Activated CD4-positive, CD25-positive, alpha-beta regulatory T cell treated with anti-CD3 and anti-CD28 coated beads, Interleukin-2, amount 50 U/mL, for 72 hours (primary cell): ENCODE data around the gene CLSTN2.

Experiments
- DNase-seq: peaks from one replicate; pipeline ENCODE4 v3.0.0; 2021

CLSTN2 gene

GRCh38 chr3:140351466-140351865 is 416.5 kb downstream of the CLSTN2 start:
- no peak for DNase-seq

- no peak for DNase-seq
Observed at GRCh38 chr3:140355481-140355880, 420.5 kb downstream of the CLSTN2 start.

GRCh38 chr3:140358686-140359085 is 423.7 kb downstream of the CLSTN2 start:
- no peak for DNase-seq

- no peak for DNase-seq
Observed at GRCh38 chr3:140359233-140359995, 424.4 kb downstream of the CLSTN2 start.

- DNase-seq, result no peak
Observed at GRCh38 chr3:140360332-140360731, 425.3 kb downstream of the CLSTN2 start.

- DNase-seq, result no peak
Observed at GRCh38 chr3:140363801-140364200, 428.8 kb downstream of the CLSTN2 start.

GRCh38 chr3:140365872-140366697 is 431.1 kb downstream of the CLSTN2 start:
- DNase-seq, result no peak

- DNase-seq, result no peak
Observed at GRCh38 chr3:140368223-140368811, 433.3 kb downstream of the CLSTN2 start.

GRCh38 chr3:140370686-140371085 is 435.7 kb downstream of the CLSTN2 start:
- DNase-seq, result no peak

GRCh38 chr3:140373234-140373633 is 438.2 kb downstream of the CLSTN2 start:
- no peak for DNase-seq

GRCh38 chr3:140375002-140375401 is 440.0 kb downstream of the CLSTN2 start:
- DNase-seq, result no peak

GRCh38 chr3:140376136-140376889 is 441.3 kb downstream of the CLSTN2 start:
- no peak for DNase-seq

- DNase-seq, result no peak
Observed at GRCh38 chr3:140377644-140378043, 442.7 kb downstream of the CLSTN2 start.

- DNase-seq, result no peak
Observed at GRCh38 chr3:140378571-140379340, 443.8 kb downstream of the CLSTN2 start.

GRCh38 chr3:140384028-140384771 is 449.2 kb downstream of the CLSTN2 start:
- DNase-seq, result no peak

- DNase-seq, result no peak
Observed at GRCh38 chr3:140384876-140385275, 449.9 kb downstream of the CLSTN2 start.

GRCh38 chr3:140386357-140387100 is 451.5 kb downstream of the CLSTN2 start:
- DNase-seq, result no peak

- DNase-seq, result no peak
Observed at GRCh38 chr3:140387244-140387643, 452.3 kb downstream of the CLSTN2 start.

GRCh38 chr3:140388202-140388922 is 453.4 kb downstream of the CLSTN2 start:
- DNase-seq, result no peak

- DNase-seq, result no peak
Observed at GRCh38 chr3:140391061-140391460, 456.1 kb downstream of the CLSTN2 start.
